ENCODE results near the gene NAT16. TPM values are rescaled to one million over a fixed set of nuclear protein-coding genes. Genes with fewer than 3 reads are reported as not detected.

NAT16 gene
- total RNA-seq, 1 donor from 2014 or later = 0.70 TPM

DNA sequence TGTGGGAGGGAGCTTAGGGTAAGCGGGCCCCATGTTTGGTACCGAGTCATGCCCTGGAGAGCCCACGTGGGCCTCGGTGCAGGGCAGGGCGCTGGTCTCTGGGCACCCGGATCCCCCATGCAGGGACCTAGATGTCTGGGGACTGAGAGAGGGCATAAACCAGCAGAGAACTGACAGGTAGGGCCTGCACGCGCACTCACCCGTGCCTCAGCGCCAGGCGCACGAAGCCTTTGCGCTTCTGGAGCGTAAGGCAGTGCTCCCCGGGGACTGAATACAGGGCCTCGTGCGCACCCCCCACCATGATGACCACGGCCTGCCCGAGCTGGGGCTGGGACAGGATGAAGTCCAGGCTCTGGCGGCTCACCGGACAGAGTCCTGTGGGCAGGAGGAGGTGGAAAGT lies 17.9 kb upstream of the NAT16 start:
- no peaks in the 10 kb centered on the region for H3K9me3 Mint-ChIP-seq
- no peaks in the 10 kb centered on the region for H3K36me3 Mint-ChIP-seq (ENCODE audit: low read depth)
- H3K27me3 Mint-ChIP-seq (ENCODE audit: low read depth) = peaks cover 34% of the 10 kb centered on the region
- no peak overlapping the region for H3K27ac Mint-ChIP-seq (ENCODE audit: unreplicated experiment)
- TF ChIP-seq, protein P1, sequence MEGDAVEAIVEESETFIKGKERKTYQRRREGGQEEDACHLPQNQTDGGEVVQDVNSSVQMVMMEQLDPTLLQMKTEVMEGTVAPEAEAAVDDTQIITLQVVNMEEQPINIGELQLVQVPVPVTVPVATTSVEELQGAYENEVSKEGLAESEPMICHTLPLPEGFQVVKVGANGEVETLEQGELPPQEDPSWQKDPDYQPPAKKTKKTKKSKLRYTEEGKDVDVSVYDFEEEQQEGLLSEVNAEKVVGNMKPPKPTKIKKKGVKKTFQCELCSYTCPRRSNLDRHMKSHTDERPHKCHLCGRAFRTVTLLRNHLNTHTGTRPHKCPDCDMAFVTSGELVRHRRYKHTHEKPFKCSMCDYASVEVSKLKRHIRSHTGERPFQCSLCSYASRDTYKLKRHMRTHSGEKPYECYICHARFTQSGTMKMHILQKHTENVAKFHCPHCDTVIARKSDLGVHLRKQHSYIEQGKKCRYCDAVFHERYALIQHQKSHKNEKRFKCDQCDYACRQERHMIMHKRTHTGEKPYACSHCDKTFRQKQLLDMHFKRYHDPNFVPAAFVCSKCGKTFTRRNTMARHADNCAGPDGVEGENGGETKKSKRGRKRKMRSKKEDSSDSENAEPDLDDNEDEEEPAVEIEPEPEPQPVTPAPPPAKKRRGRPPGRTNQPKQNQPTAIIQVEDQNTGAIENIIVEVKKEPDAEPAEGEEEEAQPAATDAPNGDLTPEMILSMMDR (conservative IDR thresholded peaks at IDR 0.05) = no peak
- H3K4me1 Mint-ChIP-seq = peaks cover 12% of the 10 kb centered on the region
- no peak for DNase-seq (ENCODE audit: low read depth, low spot score)
- no peak overlapping the region for H3K4me3 Mint-ChIP-seq

- TF ChIP-seq, protein P1 (conservative IDR thresholded peaks at IDR 0.05) = no peak
- Mint-ChIP-seq H3K4me3 (no peak overlapping the region), H3K27ac (ENCODE audit: unreplicated experiment) (no peak overlapping the region), H3K4me1 (peaks cover 20% of the 10 kb centered on the region), H3K36me3 (ENCODE audit: low read depth) (no peaks in the 10 kb centered on the region), H3K27me3 (ENCODE audit: low read depth) (peaks cover 21% of the 10 kb centered on the region), H3K9me3 (no peaks in the 10 kb centered on the region)
- no peak for DNase-seq (ENCODE audit: low read depth, low spot score)
These were observed 15.8 kb upstream of the NAT16 start for GRCh38 chr7:101195884-101196283.

DNA sequence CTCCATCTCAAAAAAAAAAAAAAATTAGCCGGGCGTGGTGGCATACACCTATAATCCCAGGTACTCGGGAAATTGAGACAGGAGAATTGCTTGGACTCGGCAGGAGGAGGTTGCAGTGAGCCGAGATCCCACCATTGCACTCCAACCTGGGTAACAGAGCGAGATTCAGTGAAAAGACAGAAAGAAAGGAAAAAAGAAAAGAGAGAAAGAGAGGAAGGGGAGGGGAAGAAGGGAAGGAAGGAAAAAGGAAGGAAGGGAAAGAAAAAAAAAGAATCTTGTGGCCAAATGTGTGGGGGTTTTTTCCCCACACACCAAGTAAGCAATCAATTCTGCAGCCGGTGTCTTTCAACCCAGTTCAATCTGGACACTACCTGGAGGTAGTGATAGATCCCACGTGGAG lies 9.0 kb upstream of the NAT16 start:
- no peak overlapping the region for H3K27ac Mint-ChIP-seq (ENCODE audit: unreplicated experiment)
- H3K36me3 Mint-ChIP-seq (ENCODE audit: low read depth) = no peaks in the 10 kb centered on the region

GRCh38 chr7:101186844-101187428 lies 6.8 kb upstream of the NAT16 start:
- H3K4me1 Mint-ChIP-seq = peaks cover 19% of the 10 kb centered on the region
- peaks cover 16% of the 10 kb centered on the region for H3K27me3 Mint-ChIP-seq (ENCODE audit: low read depth)
- DNase-seq (ENCODE audit: low read depth, low spot score) = no peak
- TF ChIP-seq, protein P1 (conservative IDR thresholded peaks at IDR 0.05) = no peak
- H3K27ac Mint-ChIP-seq (ENCODE audit: unreplicated experiment) = no peak overlapping the region
- peaks cover 4% of the 10 kb centered on the region for H3K9me3 Mint-ChIP-seq
- no peak overlapping the region for H3K4me3 Mint-ChIP-seq
- H3K36me3 Mint-ChIP-seq (ENCODE audit: low read depth) = no peaks in the 10 kb centered on the region

More for the DNA sequence above, 9.0 kb upstream of the NAT16 start:
- TF ChIP-seq, protein P1 (conservative IDR thresholded peaks at IDR 0.05) = no peak
- Mint-ChIP-seq H3K4me3 (no peak overlapping the region), H3K27me3 (ENCODE audit: low read depth) (peaks cover 11% of the 10 kb centered on the region), H3K9me3 (no peaks in the 10 kb centered on the region), H3K4me1 (peaks cover 14% of the 10 kb centered on the region)
- no peak for DNase-seq (ENCODE audit: low read depth, low spot score)

DNA sequence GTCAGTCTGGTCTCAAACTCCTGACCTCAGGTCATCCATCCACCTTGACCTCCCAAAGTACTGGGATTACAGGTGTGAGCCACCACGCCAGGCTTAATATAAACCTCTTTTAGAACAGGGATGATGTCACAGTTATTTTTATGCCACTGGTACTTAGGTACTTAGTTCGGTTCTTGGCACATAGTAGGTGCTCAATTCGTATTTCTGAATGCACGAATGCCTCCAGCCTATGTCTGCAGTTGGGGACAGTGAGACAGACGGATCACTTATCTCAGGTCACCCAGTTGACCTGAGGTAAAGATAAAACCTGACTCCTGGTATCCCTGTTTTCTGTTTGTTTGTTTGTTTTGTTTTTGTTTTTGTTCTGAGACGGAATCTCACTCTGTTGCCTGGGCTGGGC lies 6.1 kb upstream of the NAT16 start:
- Mint-ChIP-seq H3K36me3 (ENCODE audit: low read depth) (no peaks in the 10 kb centered on the region), H3K27ac (ENCODE audit: unreplicated experiment) (no peak overlapping the region)
- TF ChIP-seq, protein P1 (conservative IDR thresholded peaks at IDR 0.05) = no peak

More for the DNA sequence above, 6.1 kb upstream of the NAT16 start:
- Mint-ChIP-seq H3K27me3 (ENCODE audit: low read depth) (peaks cover 15% of the 10 kb centered on the region), H3K9me3 (peaks cover 4% of the 10 kb centered on the region), H3K4me3 (no peak overlapping the region), H3K4me1 (peaks cover 16% of the 10 kb centered on the region)
- no peak for DNase-seq (ENCODE audit: low read depth, low spot score)

Data from neural crest cell (in vitro differentiated cells).